HG03575 (cell line): ENCODE results near the gene PROSER1.

Experiments
- ATAC-seq: cut with Tn5 transposase; IDR thresholded peaks from one replicate; pipeline ENCODE4 v1.9.1; 2021; ENCODE audit not compliant: unreplicated experiment, insufficient number of reproducible peaks, low FRiP score; ENCODE audit errors: extremely low read depth

The PROSER1 gene

GRCh38 chr13:38967446-38967845, 70.4 kb downstream of the PROSER1 start:
- no peak for ATAC-seq

- no peak for ATAC-seq
These were observed 72.6 kb downstream of the PROSER1 start for GRCh38 chr13:38965281-38965680.

DNA sequence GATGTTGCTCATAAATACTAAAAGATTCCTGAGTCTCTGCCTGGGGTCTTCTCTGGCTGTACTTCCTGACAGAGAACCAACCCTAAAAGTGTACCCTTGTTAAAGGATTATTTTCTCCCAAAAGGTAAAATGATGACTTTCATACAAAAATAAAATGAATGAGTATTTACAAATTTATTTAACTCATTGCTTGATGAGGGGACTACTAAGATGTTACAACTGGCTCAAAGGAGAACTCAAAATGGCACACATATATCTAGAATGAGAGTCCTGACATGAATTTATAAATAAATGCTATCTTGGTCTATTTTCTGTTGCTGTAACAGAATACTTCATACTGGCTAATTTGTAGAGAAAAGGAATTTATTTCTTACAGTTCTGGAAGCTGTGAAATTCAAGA, 77.7 kb downstream of the PROSER1 start:
- ATAC-seq: no peak
